GM12873 (cell line): ENCODE data around the gene UNC80.

ENCODE experiments used
- TF ChIP-seq, protein P1 (sequence below): IDR thresholded peaks from 2 replicates; pipeline ENCODE4 v1.5.1; 2012; ENCODE audit warnings: low read depth, mild to moderate bottlenecking, moderate library complexity, low read length, control low read depth; ENCODE audit not compliant: insufficient read depth; ENCODE audit errors: missing control alignments

Gene UNC80

DNA sequence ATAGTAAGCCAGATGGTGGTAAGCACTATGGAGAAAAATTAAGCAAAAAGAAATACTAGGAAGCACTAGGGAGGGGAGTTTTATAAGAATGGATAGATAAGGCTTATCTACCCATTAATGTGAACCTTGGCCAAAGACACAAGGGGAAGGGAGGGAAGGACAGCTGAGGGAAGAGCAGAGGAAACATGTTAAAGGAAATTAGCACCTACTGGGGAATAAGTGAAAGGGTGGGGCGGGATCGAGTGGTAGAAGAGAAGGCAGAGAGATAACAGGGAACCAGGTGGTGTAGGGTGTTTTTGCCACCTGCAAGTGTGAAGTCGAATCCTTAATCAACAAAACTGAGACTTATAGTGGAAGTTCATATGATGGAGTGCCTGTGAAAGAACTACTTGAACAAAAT lies 1.7 kb downstream of the UNC80 start:
- TF ChIP-seq, protein P1, sequence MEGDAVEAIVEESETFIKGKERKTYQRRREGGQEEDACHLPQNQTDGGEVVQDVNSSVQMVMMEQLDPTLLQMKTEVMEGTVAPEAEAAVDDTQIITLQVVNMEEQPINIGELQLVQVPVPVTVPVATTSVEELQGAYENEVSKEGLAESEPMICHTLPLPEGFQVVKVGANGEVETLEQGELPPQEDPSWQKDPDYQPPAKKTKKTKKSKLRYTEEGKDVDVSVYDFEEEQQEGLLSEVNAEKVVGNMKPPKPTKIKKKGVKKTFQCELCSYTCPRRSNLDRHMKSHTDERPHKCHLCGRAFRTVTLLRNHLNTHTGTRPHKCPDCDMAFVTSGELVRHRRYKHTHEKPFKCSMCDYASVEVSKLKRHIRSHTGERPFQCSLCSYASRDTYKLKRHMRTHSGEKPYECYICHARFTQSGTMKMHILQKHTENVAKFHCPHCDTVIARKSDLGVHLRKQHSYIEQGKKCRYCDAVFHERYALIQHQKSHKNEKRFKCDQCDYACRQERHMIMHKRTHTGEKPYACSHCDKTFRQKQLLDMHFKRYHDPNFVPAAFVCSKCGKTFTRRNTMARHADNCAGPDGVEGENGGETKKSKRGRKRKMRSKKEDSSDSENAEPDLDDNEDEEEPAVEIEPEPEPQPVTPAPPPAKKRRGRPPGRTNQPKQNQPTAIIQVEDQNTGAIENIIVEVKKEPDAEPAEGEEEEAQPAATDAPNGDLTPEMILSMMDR: no peak

DNA sequence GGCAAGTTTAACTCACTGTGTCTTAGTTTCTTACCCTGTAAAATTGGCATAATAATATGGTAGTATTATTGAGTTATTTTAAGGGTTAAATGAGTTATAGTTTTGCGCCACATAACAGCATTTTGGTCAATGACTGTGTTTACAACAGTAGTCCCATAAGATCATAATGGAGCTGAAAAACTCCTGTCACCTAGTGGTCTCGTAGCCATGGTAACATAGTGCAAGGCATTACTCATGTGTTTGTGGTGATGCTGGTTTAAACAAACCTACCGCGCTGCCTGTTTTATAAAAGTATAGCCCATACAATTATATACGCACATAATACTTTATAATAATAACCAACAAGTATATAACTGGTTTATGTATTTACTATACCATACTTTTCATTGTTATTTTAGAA lies 15.8 kb downstream of the UNC80 start:
- TF ChIP-seq, protein P1: no peak

DNA sequence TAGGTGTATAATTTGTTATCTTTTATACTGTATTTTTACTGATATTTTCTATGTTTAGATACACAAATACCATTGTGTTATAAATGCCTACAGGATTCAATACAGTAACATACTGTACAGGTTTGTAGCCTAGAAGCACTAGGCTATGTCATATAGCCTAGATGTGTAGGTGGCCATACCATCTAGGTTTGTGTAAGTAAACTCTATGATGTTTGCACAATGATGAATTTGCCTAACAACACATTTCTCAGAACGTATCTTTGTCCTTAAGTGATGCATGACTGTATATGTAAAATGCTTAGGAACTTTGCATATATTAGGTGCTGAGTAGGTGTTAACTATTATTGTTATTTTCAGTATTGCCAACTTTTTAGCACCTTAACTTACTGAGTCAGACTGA lies 17.3 kb downstream of the UNC80 start:
- TF ChIP-seq, protein P1: no peak

DNA sequence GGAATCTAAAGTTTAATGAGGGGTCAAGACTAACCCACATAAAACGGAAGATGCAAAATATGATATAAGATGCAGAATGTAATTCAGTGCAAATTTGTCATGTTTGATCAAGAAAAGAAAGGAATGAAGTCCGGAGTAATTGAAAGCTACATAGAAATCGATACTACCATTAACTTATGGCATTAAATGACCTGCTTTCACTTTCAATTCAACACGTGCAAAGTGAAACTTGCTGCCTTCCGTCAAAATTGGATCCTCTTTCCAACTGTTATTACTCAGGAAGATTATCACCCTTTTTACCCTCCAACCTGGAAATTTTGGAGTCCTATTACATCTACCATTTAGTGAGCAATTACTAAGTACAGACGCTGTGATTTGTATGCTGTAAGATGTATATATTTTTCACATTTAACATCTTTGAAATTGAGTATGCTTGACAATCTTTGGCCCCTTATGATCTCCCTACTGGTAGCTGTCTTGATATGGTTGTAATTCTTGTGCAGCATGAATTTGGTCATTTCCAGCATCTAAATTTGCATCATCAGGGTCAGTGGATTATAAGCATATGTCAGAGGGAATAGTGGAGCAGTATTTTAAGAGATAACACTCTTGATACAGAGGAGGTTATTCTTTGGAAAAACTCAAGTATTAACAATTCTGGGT lies 18.6 kb downstream of the UNC80 start:
- TF ChIP-seq, protein P1: no peak

DNA sequence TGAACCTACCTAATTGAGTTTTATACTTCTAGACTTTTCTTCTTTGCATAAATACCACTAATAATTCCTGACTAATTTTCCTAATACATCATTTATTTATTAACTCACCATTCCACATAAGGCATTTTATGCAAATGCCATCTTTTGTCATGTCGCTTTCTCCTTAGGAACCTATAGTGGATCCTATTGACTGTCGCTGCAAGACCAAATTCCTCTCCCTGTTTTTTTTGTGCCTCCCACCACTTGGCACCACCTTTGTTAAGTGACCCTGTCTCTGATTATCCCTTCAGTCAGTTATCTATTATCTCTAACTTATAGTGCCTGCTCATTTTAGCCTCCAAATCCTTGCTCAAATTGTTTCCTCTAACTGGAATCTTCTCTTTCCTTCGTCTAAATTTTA lies 19.5 kb downstream of the UNC80 start:
- TF ChIP-seq, protein P1: no peak

DNA sequence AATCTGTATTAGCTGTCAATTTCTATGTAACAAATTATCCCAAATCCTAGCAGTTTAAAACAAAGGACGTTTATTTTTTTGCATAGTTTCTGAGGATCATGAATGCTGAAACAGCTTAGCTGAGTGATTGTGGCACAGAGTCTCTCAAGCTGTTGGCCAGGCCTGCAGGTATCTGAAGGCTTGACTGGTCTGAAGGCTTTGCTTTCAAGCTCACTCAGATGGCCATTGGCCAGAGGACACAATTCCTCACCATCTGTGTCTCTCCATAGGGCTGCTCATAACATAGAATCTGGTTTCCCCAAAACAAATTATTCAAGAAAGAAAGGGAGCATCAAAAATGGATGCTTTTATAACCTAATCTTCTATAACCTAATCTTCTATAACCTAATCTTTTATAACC lies 33.7 kb downstream of the UNC80 start:
- TF ChIP-seq, protein P1: no peak

DNA sequence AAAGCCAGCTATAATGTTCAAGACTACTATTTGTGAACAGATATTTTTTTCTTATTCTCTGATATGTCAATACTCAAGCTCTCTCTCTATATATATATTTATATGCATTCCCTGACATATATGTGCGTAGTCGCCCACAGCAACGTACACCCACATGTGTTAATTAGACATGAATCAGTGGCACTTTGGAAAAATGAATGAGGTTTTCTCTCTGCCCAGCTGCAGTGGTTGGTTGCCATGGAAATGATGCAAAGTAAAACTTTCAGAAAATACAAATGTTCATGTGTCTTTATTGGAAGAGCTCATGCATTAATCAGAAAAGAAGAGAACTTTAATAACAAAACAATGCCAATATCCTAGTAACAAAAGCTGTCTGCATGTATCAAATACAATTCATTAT lies 34.7 kb downstream of the UNC80 start:
- TF ChIP-seq, protein P1: no peak

DNA sequence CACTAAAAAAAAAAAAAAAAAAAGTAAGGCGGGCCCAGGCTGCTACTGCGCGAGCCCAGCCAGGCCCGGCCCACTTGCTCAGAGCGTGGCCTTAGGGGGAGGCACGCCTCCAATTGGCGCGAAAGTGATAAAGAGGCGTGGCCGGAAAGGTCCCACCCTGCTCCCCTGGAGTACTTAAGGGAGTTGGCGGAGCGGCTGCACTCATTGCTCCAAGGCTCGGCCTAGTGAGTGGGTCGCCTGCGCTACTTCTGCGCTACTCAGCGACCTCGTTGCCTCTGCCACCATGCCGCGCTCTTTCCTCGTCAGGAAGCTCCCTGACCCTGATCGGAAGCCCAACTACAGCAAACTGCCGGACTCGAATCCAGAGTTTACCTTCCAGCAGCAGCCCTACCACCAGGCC lies 36.9 kb downstream of the UNC80 start:
- TF ChIP-seq, protein P1: no peak
